ENCODE results near the gene PDZD8.

PDZD8 gene

GRCh38 chr10:117375360-117376178 lies at the start of gene PDZD8:
TSS of gene PDZD8 (minus strand) at chr10:117375440. CDS start at chr10:117375227, 213 bp downstream.
- peak; percentile 90 to 93 for DNase-seq

GRCh38 chr10:117424171-117424570 lies 48.9 kb upstream of the PDZD8 start:
- DNase-seq, result no peak

- DNase-seq, result no peak
These were observed 46.7 kb upstream of the PDZD8 start for GRCh38 chr10:117421985-117422384.

GRCh38 chr10:117420768-117421167 lies 45.5 kb upstream of the PDZD8 start:
- no peak for DNase-seq

- DNase-seq, result no peak
These were observed 44.7 kb upstream of the PDZD8 start for GRCh38 chr10:117419921-117420320.

- DNase-seq, result no peak
These were observed 43.9 kb upstream of the PDZD8 start for GRCh38 chr10:117419159-117419558.

GRCh38 chr10:117418121-117418520 lies 42.9 kb upstream of the PDZD8 start:
- DNase-seq, result no peak

GRCh38 chr10:117417196-117417595 lies 42.0 kb upstream of the PDZD8 start:
- DNase-seq, result no peak

GRCh38 chr10:117413928-117414618 lies 38.8 kb upstream of the PDZD8 start:
- DNase-seq, result no peak

GRCh38 chr10:117412469-117413010 lies 37.3 kb upstream of the PDZD8 start:
- DNase-seq, result no peak

- no peak for DNase-seq
These were observed 36.5 kb upstream of the PDZD8 start for GRCh38 chr10:117411479-117412399.

- no peak for DNase-seq
These were observed 35.3 kb upstream of the PDZD8 start for GRCh38 chr10:117410557-117410956.

- no peak for DNase-seq
These were observed 34.5 kb upstream of the PDZD8 start for GRCh38 chr10:117409549-117410305.

GRCh38 chr10:117408436-117409384 lies 33.5 kb upstream of the PDZD8 start:
- DNase-seq, result no peak

GRCh38 chr10:117405730-117406129 lies 30.5 kb upstream of the PDZD8 start:
- DNase-seq, result no peak

GRCh38 chr10:117400329-117400728 lies 25.1 kb upstream of the PDZD8 start:
- DNase-seq, result no peak

- DNase-seq, result no peak
These were observed 24.3 kb upstream of the PDZD8 start for GRCh38 chr10:117399341-117400196.

GRCh38 chr10:117398029-117398428 lies 22.8 kb upstream of the PDZD8 start:
- DNase-seq, result no peak

GRCh38 chr10:117391436-117392205 lies 16.4 kb upstream of the PDZD8 start:
- DNase-seq, result no peak
